Measurements from ENCODE around the gene DNAJC27.

DNA sequence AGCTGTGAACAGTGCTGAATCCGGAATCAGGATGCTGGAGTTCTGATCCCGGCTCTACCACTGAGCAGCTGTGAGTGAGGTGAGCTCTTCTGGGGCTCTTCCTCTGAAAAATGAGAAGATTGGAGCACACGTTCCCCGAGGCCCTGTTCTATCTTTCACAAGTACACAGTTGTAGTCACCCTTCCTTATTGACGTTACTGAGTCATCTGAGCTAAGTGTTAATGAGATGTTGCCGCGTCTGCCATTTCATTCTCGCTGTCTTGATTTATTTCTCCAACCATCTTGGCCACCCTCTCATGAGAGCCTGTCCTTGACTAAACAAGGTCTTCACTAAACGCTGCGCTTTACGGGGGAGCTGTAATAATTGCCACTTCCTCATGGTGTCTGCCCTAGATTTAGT lies 38.2 kb upstream of the DNAJC27 start:
- TF ChIP-seq CTCF (IDR thresholded peaks at IDR 0.05) (no peak), ZFX (IDR thresholded peaks at IDR 0.05; ENCODE audit: borderline replicate concordance) (no peak)

Data from 22Rv1 (cell line).